Measurements from ENCODE around the gene PCDH19. TPM values are rescaled to one million over a fixed set of nuclear protein-coding genes. Genes with fewer than 3 reads are reported as not detected.
A peak's percentile ranks its signal among the peaks of the same experiment; 100 is the strongest.

Gene PCDH19
- polyA plus RNA-seq, 1 donor = 2.2 TPM

GRCh38 chrX:100297728-100298127 lies 112.3 kb downstream of the PCDH19 start:
- DNase-seq = no peak

- no peak for DNase-seq
These were observed 113.8 kb downstream of the PCDH19 start for GRCh38 chrX:100296183-100296753.

GRCh38 chrX:100294965-100295364 lies 115.1 kb downstream of the PCDH19 start:
- no peak for DNase-seq

GRCh38 chrX:100289066-100289558 lies 121.0 kb downstream of the PCDH19 start:
- peak; percentile 13 for DNase-seq

- no peak for DNase-seq
These were observed 132.8 kb downstream of the PCDH19 start for GRCh38 chrX:100277231-100277630.

- no peak for DNase-seq
These were observed 135.2 kb downstream of the PCDH19 start for GRCh38 chrX:100274916-100275315.

GRCh38 chrX:100265179-100265578 lies 144.9 kb downstream of the PCDH19 start:
- no peak for DNase-seq

GRCh38 chrX:100264200-100264599 lies 145.9 kb downstream of the PCDH19 start:
- DNase-seq = no peak

- DNase-seq = no peak
These were observed 146.4 kb downstream of the PCDH19 start for GRCh38 chrX:100263650-100264049.

- DNase-seq = no peak
These were observed 161.1 kb downstream of the PCDH19 start for GRCh38 chrX:100248885-100249493.

- no peak for DNase-seq
These were observed 162.2 kb downstream of the PCDH19 start for GRCh38 chrX:100247826-100248225.

GRCh38 chrX:100244681-100245080 lies 165.4 kb downstream of the PCDH19 start:
- DNase-seq = no peak

Other genes starting within 250 kb of the PCDH19 start
- 3.5 TPM for gene TNMD, start 174.7 kb upstream of the PCDH19 start, polyA plus RNA-seq (ENCODE audit: insufficient read length)
- 173 TPM for gene TSPAN6, start 226.5 kb upstream of the PCDH19 start, polyA plus RNA-seq (ENCODE audit: insufficient read length)
- 16.9 TPM for gene SRPX2, start 233.9 kb upstream of the PCDH19 start, polyA plus RNA-seq (ENCODE audit: insufficient read length)